Activated naive CD4-positive, alpha-beta T cell treated with anti-CD3 and anti-CD28 coated beads, Interleukin-2, amount 10 ng/mL, durations not matched to agents 7 days and 5 days (primary cell): ENCODE data around the gene HABP2.

Experiments
- CTCF ChIA-PET: fragments of 350-600 bp; sonication (Branson Sonifier 250); formaldehyde crosslinking; loops from one replicate; lab custom pipeline; 2021; ENCODE audit warnings: antibody characterized with exemption; lab: Charles Lee
- DNase-seq: peaks from one replicate; pipeline ENCODE4 v3.0.0-alpha.2; 2020
- H3K27ac Mint-ChIP-seq: one replicate; pipeline ENCODE4 v1.8.0; 2021; ENCODE audit warnings: mild to moderate bottlenecking, moderate library complexity, mixed read lengths
- H3K27me3 Mint-ChIP-seq: one replicate; pipeline ENCODE4 v1.8.0; 2021; ENCODE audit warnings: mild to moderate bottlenecking, mixed read lengths
- H3K36me3 Mint-ChIP-seq: one replicate; pipeline ENCODE4 v1.8.0; 2021; ENCODE audit warnings: mixed read lengths
- H3K4me1 Mint-ChIP-seq: one replicate; pipeline ENCODE4 v1.8.0; 2021; ENCODE audit warnings: mixed read lengths
- H3K4me3 Mint-ChIP-seq: one replicate; pipeline ENCODE4 v1.8.0; 2021; ENCODE audit warnings: mild to moderate bottlenecking, moderate library complexity, mixed read lengths
- H3K9me3 Mint-ChIP-seq: one replicate; pipeline ENCODE4 v1.8.0; 2021; ENCODE audit warnings: mixed read lengths

The HABP2 gene

GRCh38 chr10:113612154-113612553, 59.3 kb downstream of the HABP2 start:
- no peak overlapping the region for H3K27ac Mint-ChIP-seq
- H3K36me3 Mint-ChIP-seq = no peaks in the 10 kb centered on the region
- no peaks in the 10 kb centered on the region for H3K4me1 Mint-ChIP-seq
- no peak overlapping the region for H3K4me3 Mint-ChIP-seq
- DNase-seq = no peak
- H3K27me3 Mint-ChIP-seq = peaks cover 36% of the 10 kb centered on the region
- H3K9me3 Mint-ChIP-seq = no peaks in the 10 kb centered on the region
- CTCF ChIA-PET = no interaction called here

GRCh38 chr10:113613427-113613826, 60.6 kb downstream of the HABP2 start:
- no peaks in the 10 kb centered on the region for H3K4me1 Mint-ChIP-seq
- no peak overlapping the region for H3K27ac Mint-ChIP-seq
- H3K36me3 Mint-ChIP-seq = no peaks in the 10 kb centered on the region
- H3K27me3 Mint-ChIP-seq = peaks cover 43% of the 10 kb centered on the region
- CTCF ChIA-PET = no interaction called here
- no peak for DNase-seq
- no peaks in the 10 kb centered on the region for H3K9me3 Mint-ChIP-seq
- no peak overlapping the region for H3K4me3 Mint-ChIP-seq

GRCh38 chr10:113613977-113614690, 61.3 kb downstream of the HABP2 start:
- H3K4me3 Mint-ChIP-seq = no peak overlapping the region
- H3K27ac Mint-ChIP-seq = no peak overlapping the region
- DNase-seq = no peak
- H3K27me3 Mint-ChIP-seq = peaks cover 49% of the 10 kb centered on the region
- H3K36me3 Mint-ChIP-seq = no peaks in the 10 kb centered on the region
- no peaks in the 10 kb centered on the region for H3K9me3 Mint-ChIP-seq
- CTCF ChIA-PET = no interaction called here
- H3K4me1 Mint-ChIP-seq = no peaks in the 10 kb centered on the region

- Mint-ChIP-seq H3K27me3 (peaks cover 44% of the 10 kb centered on the region), H3K27ac (no peak overlapping the region), H3K9me3 (no peaks in the 10 kb centered on the region), H3K4me3 (no peak overlapping the region), H3K4me1 (no peaks in the 10 kb centered on the region), H3K36me3 (no peaks in the 10 kb centered on the region)
- DNase-seq = no peak
- CTCF ChIA-PET = interaction anchor here (1.1 kb wide), 1 partner anchor 33 kb away, joined by 3 read pairs; no protein-coding TSS in a partner anchor
These were observed 63.6 kb downstream of the HABP2 start for GRCh38 chr10:113616244-113617074.

- Mint-ChIP-seq H3K9me3 (no peaks in the 10 kb centered on the region), H3K27me3 (peaks cover 41% of the 10 kb centered on the region), H3K4me3 (no peak overlapping the region), H3K27ac (no peak overlapping the region), H3K36me3 (no peaks in the 10 kb centered on the region), H3K4me1 (no peaks in the 10 kb centered on the region)
- CTCF ChIA-PET = no interaction called here
- DNase-seq = no peak
These were observed 64.2 kb downstream of the HABP2 start for GRCh38 chr10:113617086-113617485.

- H3K4me3 Mint-ChIP-seq = no peak overlapping the region
- H3K9me3 Mint-ChIP-seq = no peaks in the 10 kb centered on the region
- CTCF ChIA-PET = no interaction called here
These were observed 65.5 kb downstream of the HABP2 start for GRCh38 chr10:113618338-113618737.

GRCh38 chr10:113619401-113619800, 66.5 kb downstream of the HABP2 start:
- Mint-ChIP-seq H3K27ac (no peak overlapping the region), H3K9me3 (no peaks in the 10 kb centered on the region), H3K36me3 (no peaks in the 10 kb centered on the region), H3K27me3 (peaks cover 29% of the 10 kb centered on the region), H3K4me1 (no peaks in the 10 kb centered on the region), H3K4me3 (no peak overlapping the region)
- CTCF ChIA-PET = no interaction called here
- no peak for DNase-seq

More at GRCh38 chr10:113618338-113618737, 65.5 kb downstream of the HABP2 start:
- Mint-ChIP-seq H3K36me3 (no peaks in the 10 kb centered on the region), H3K27ac (no peak overlapping the region), H3K27me3 (peaks cover 31% of the 10 kb centered on the region), H3K4me1 (no peaks in the 10 kb centered on the region)
- no peak for DNase-seq

- Mint-ChIP-seq H3K9me3 (no peaks in the 10 kb centered on the region), H3K27ac (no peak overlapping the region), H3K27me3 (peaks cover 30% of the 10 kb centered on the region), H3K4me3 (no peak overlapping the region), H3K36me3 (no peaks in the 10 kb centered on the region), H3K4me1 (no peaks in the 10 kb centered on the region)
- DNase-seq = no peak
- CTCF ChIA-PET = interaction anchor here (0.6 kb wide), 1 partner anchor 490 kb away, joined by 4 read pairs; no protein-coding TSS in a partner anchor
These were observed 67.7 kb downstream of the HABP2 start for GRCh38 chr10:113620511-113620910.

- H3K4me1 Mint-ChIP-seq = no peaks in the 10 kb centered on the region
- no peaks in the 10 kb centered on the region for H3K9me3 Mint-ChIP-seq
- DNase-seq = no peak
- peaks cover 30% of the 10 kb centered on the region for H3K27me3 Mint-ChIP-seq
- H3K27ac Mint-ChIP-seq = no peak overlapping the region
- H3K4me3 Mint-ChIP-seq = no peak overlapping the region
- H3K36me3 Mint-ChIP-seq = no peaks in the 10 kb centered on the region
- CTCF ChIA-PET = interaction anchor here (0.6 kb wide), 1 partner anchor 489 kb away, joined by 4 read pairs; no protein-coding TSS in a partner anchor
These were observed 68.1 kb downstream of the HABP2 start for GRCh38 chr10:113620936-113621335.

- peaks cover 29% of the 10 kb centered on the region for H3K27me3 Mint-ChIP-seq
- no peak overlapping the region for H3K27ac Mint-ChIP-seq
- H3K4me3 Mint-ChIP-seq = no peak overlapping the region
- H3K9me3 Mint-ChIP-seq = no peaks in the 10 kb centered on the region
- H3K4me1 Mint-ChIP-seq = no peaks in the 10 kb centered on the region
- CTCF ChIA-PET = no interaction called here
- no peaks in the 10 kb centered on the region for H3K36me3 Mint-ChIP-seq
- DNase-seq = no peak
These were observed 68.9 kb downstream of the HABP2 start for GRCh38 chr10:113621799-113622198.

GRCh38 chr10:113622831-113623230, 70.0 kb downstream of the HABP2 start:
- no peaks in the 10 kb centered on the region for H3K9me3 Mint-ChIP-seq
- H3K27me3 Mint-ChIP-seq = peaks cover 21% of the 10 kb centered on the region
- no peak overlapping the region for H3K27ac Mint-ChIP-seq

GRCh38 chr10:113625461-113626186, 72.8 kb downstream of the HABP2 start:
- CTCF ChIA-PET = no interaction called here

More at GRCh38 chr10:113622831-113623230, 70.0 kb downstream of the HABP2 start:
- no peak for DNase-seq
- H3K4me3 Mint-ChIP-seq = no peak overlapping the region
- H3K36me3 Mint-ChIP-seq = no peaks in the 10 kb centered on the region
- H3K4me1 Mint-ChIP-seq = no peaks in the 10 kb centered on the region
- CTCF ChIA-PET = no interaction called here

GRCh38 chr10:113626809-113627355, 74.0 kb downstream of the HABP2 start:
- Mint-ChIP-seq H3K4me1 (no peaks in the 10 kb centered on the region), H3K4me3 (no peak overlapping the region), H3K27me3 (peaks cover 12% of the 10 kb centered on the region), H3K9me3 (no peaks in the 10 kb centered on the region), H3K36me3 (no peaks in the 10 kb centered on the region), H3K27ac (no peak overlapping the region)
- CTCF ChIA-PET = no interaction called here
- DNase-seq = no peak

More at GRCh38 chr10:113625461-113626186, 72.8 kb downstream of the HABP2 start:
- Mint-ChIP-seq H3K27me3 (peaks cover 12% of the 10 kb centered on the region), H3K4me3 (no peak overlapping the region), H3K4me1 (no peaks in the 10 kb centered on the region), H3K36me3 (no peaks in the 10 kb centered on the region), H3K27ac (no peak overlapping the region), H3K9me3 (no peaks in the 10 kb centered on the region)
- DNase-seq = no peak

GRCh38 chr10:113627836-113628235, 75.0 kb downstream of the HABP2 start:
- no peaks in the 10 kb centered on the region for H3K9me3 Mint-ChIP-seq
- no peak for DNase-seq
- no peaks in the 10 kb centered on the region for H3K36me3 Mint-ChIP-seq
- no peak overlapping the region for H3K27ac Mint-ChIP-seq
- CTCF ChIA-PET = interaction anchor here (0.6 kb wide), 1 partner anchor 197 kb away, joined by 3 read pairs; no protein-coding TSS in a partner anchor
- no peaks in the 10 kb centered on the region for H3K4me1 Mint-ChIP-seq
- H3K27me3 Mint-ChIP-seq = peaks cover 12% of the 10 kb centered on the region
- no peak overlapping the region for H3K4me3 Mint-ChIP-seq
